Epithelial cell of proximal tubule (primary cell): ENCODE results near the gene ADCY2. TPM values are rescaled to one million over a fixed set of nuclear protein-coding genes. Genes with fewer than 3 reads are reported as not detected.

Experiments
- DNase-seq: peaks from one replicate; pipeline ENCODE4 v3.0.0-alpha.2; 2011; ENCODE audit warnings: low read depth
- H3K4me3 ChIP-seq: 2 replicates; pipeline ENCODE4 v1.5.1; 2011; ENCODE audit warnings: low read depth, mild to moderate bottlenecking, low read length
- CTCF ChIP-seq: conservative IDR thresholded peaks from 2 replicates; pipeline ENCODE4 v1.5.1; 2012; ENCODE audit warnings: low read depth, mild to moderate bottlenecking, low read length
- total RNA-seq: library from RNA; depleted of rRNA; stranded (reverse); fragments of >200 nt; gene quantifications from 2 replicates; pipeline ENCODE4 v1.2.3, GENCODE V29; 2015

The ADCY2 gene
- total RNA-seq, 1 donor from 2014 or later = 0.12 TPM

GRCh38 chr5:7493622-7494021, 97.7 kb downstream of the ADCY2 start:
- no peak overlapping the region for H3K4me3 ChIP-seq
- DNase-seq = no peak
- no peak for TF ChIP-seq CTCF

GRCh38 chr5:7494481-7495130, 98.7 kb downstream of the ADCY2 start:
- no peak for DNase-seq
- TF ChIP-seq CTCF = no peak

DNA sequence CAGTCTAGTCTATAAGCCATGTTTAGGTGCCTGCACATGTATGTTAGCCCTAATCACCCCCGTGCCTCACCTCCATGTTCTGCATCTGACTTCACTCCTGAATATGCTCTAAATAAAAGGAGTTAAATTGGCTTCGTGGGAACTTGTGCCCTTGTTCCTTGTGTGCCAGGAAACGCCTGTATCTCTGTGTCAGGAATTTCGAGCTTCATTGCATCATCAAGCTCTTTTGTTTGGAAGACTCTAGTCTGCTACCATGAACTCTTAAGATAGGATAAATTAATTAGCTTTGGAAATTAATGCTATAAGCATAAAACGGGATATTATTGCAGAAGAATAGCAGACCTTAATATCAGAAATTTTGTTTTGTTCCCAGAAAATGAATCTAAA, 99.2 kb downstream of the ADCY2 start:
- no peak for DNase-seq
- TF ChIP-seq CTCF = no peak
- no peak overlapping the region for H3K4me3 ChIP-seq

More at GRCh38 chr5:7494481-7495130, 98.7 kb downstream of the ADCY2 start:
- H3K4me3 ChIP-seq = no peak overlapping the region

GRCh38 chr5:7500256-7500655, 104.3 kb downstream of the ADCY2 start:
- H3K4me3 ChIP-seq = no peak overlapping the region
- DNase-seq = no peak
- no peak for TF ChIP-seq CTCF

GRCh38 chr5:7501061-7501460, 105.1 kb downstream of the ADCY2 start:
- H3K4me3 ChIP-seq = no peak overlapping the region
- TF ChIP-seq CTCF = no peak
- no peak for DNase-seq

- DNase-seq = no peak
- no peak for TF ChIP-seq CTCF
- no peak overlapping the region for H3K4me3 ChIP-seq
Observed at GRCh38 chr5:7503564-7503963, 107.6 kb downstream of the ADCY2 start.

- no peak overlapping the region for H3K4me3 ChIP-seq
- TF ChIP-seq CTCF = no peak
- no peak for DNase-seq
Observed at GRCh38 chr5:7515284-7515914, 119.5 kb downstream of the ADCY2 start.
